HTR-8/SVneo (cell line): ENCODE measurements around the gene APOA5.

ENCODE experiments used
- DNase-seq: peaks from one replicate; pipeline ENCODE4 v3.0.0; 2011; ENCODE audit warnings: low spot score, mixed read lengths; ENCODE audit not compliant: insufficient read length
- FAIRE-seq: peaks from 2 replicates; lab custom pipeline; 2011; peaks lifted over from hg19 to GRCh38; lab: Jason Lieb, UNC

Gene APOA5

GRCh38 chr11:116828632-116829524 is 37.2 kb upstream of the APOA5 start:
- no peak for FAIRE-seq
- DNase-seq = no peak

- DNase-seq = no peak
- no peak for FAIRE-seq
Observed at GRCh38 chr11:116827461-116827860, 35.8 kb upstream of the APOA5 start.

GRCh38 chr11:116826751-116827431 is 35.2 kb upstream of the APOA5 start:
- FAIRE-seq (no peak), DNase-seq (no peak)

GRCh38 chr11:116825854-116826750 is 34.4 kb upstream of the APOA5 start:
- no peak for DNase-seq
- peak; percentile 72 for FAIRE-seq

- no peak for DNase-seq
Observed at GRCh38 chr11:116825434-116825833, 33.8 kb upstream of the APOA5 start.

GRCh38 chr11:116823031-116823843 is 31.6 kb upstream of the APOA5 start, which contains the start of gene APOA4:
Gene APOA4 (minus strand): TSS chr11:116823304. CDS start chr11:116823191, 113 bp downstream.
- FAIRE-seq (no peak), DNase-seq (no peak)

More at GRCh38 chr11:116825434-116825833, 33.8 kb upstream of the APOA5 start:
- no peak for FAIRE-seq

- no peak for FAIRE-seq
Observed at GRCh38 chr11:116822575-116822974, 30.9 kb upstream of the APOA5 start.

GRCh38 chr11:116821050-116821918 is 29.6 kb upstream of the APOA5 start:
- no peak for DNase-seq
- no peak for FAIRE-seq

More at GRCh38 chr11:116822575-116822974, 30.9 kb upstream of the APOA5 start:
- DNase-seq = no peak

- DNase-seq = no peak
Observed at GRCh38 chr11:116819049-116819448, 27.4 kb upstream of the APOA5 start.

GRCh38 chr11:116814502-116814901 is 22.8 kb upstream of the APOA5 start:
- FAIRE-seq (no peak), DNase-seq (no peak)

More at GRCh38 chr11:116819049-116819448, 27.4 kb upstream of the APOA5 start:
- FAIRE-seq = no peak

- FAIRE-seq = no peak
- no peak for DNase-seq
Observed at GRCh38 chr11:116813781-116814471, 22.2 kb upstream of the APOA5 start.

- FAIRE-seq (no peak), DNase-seq (no peak)
Observed at GRCh38 chr11:116813170-116813569, 21.5 kb upstream of the APOA5 start.

- no peak for FAIRE-seq
- DNase-seq = no peak
Observed at GRCh38 chr11:116812109-116812508, 20.4 kb upstream of the APOA5 start.

GRCh38 chr11:116811194-116811593 is 19.5 kb upstream of the APOA5 start:
- DNase-seq (no peak), FAIRE-seq (no peak)

- FAIRE-seq = no peak
- DNase-seq = no peak
Observed at GRCh38 chr11:116808262-116809175, 16.8 kb upstream of the APOA5 start.

- DNase-seq (no peak), FAIRE-seq (no peak)
Observed at GRCh38 chr11:116807601-116808261, 16.1 kb upstream of the APOA5 start.
